A673 (cell line): Measurements from ENCODE around the gene SMIM35.

Experiments used
- CTCF ChIP-seq: fragments of 300-800, 200-600 bp; sonication (generic); conservative IDR thresholded peaks from 2 replicates; pipeline ENCODE4 v1.5.1; 2017; ENCODE audit warnings: low read depth, mild to moderate bottlenecking, antibody characterized with exemption, low read length, moderate library complexity, mixed read lengths
- EZH2 ChIP-seq: fragments of 200-600 bp; sonication (generic); IDR thresholded peaks from 2 replicates; pipeline ENCODE4 v1.6.1; 2017; ENCODE audit warnings: borderline replicate concordance, low read depth, mild to moderate bottlenecking, mixed read lengths, antibody characterized with exemption, low read length; ENCODE audit not compliant: poor library complexity, severe bottlenecking

GRCh38 chr11:118012083-118012669 is 74.6 kb downstream of the SMIM35 start:
- no peak for TF ChIP-seq CTCF
- TF ChIP-seq EZH2: no peak
